SK-N-MC (cell line): Measurements from ENCODE around the gene ZNF500.
A peak's percentile ranks its signal among the peaks of the same experiment; 100 is the strongest.

Experiments used
- DNase-seq: peaks from one replicate; pipeline ENCODE4 v3.0.0-alpha.2; 2011; ENCODE audit warnings: low read depth, low spot score
- H3K27ac ChIP-seq: fragments of 200-600 bp; sonication (generic); 2 replicates; pipeline ENCODE4 v1.5.1; 2016; ENCODE audit warnings: mixed run types
- H3K36me3 ChIP-seq: fragments of 200-600 bp; sonication (generic); 2 replicates; pipeline ENCODE4 v1.6.1; 2017; ENCODE audit warnings: antibody characterized with exemption, low read length, mixed read lengths; ENCODE audit not compliant: insufficient read depth
- H3K4me3 ChIP-seq: fragments of 200-600 bp; sonication (generic); 2 replicates; pipeline ENCODE4 v1.5.1; 2016
- H3K9ac ChIP-seq: fragments of 200-600 bp; sonication (generic); 2 replicates; pipeline ENCODE4 v1.8.0; 2017; ENCODE audit warnings: mixed run types, mixed read lengths; ENCODE audit not compliant: insufficient read length
- H3K9me3 ChIP-seq: fragments of 200-600 bp; sonication (generic); 2 replicates; pipeline ENCODE4 v1.6.1; 2017; ENCODE audit warnings: low read depth, mild to moderate bottlenecking, antibody characterized with exemption, low read length, moderate library complexity, mixed read lengths
- EZH2 ChIP-seq: fragments of 200-600 bp; sonication (generic); IDR thresholded peaks from one replicate; pipeline ENCODE4 v1.6.1; 2017; ENCODE audit warnings: antibody characterized with exemption
- FOXP2 ChIP-seq: optimal IDR thresholded peaks from 2 replicates; pipeline ENCODE3; 2011; ENCODE audit warnings: mild to moderate bottlenecking, moderate library complexity; ENCODE audit not compliant: insufficient read depth; ENCODE audit errors: extremely low read length, control extremely low read depth
- POLR2AphosphoS5 ChIP-seq: IDR thresholded peaks from 2 replicates; pipeline ENCODE4 v1.6.1; 2012; ENCODE audit warnings: mild to moderate bottlenecking, low read depth, low read length, borderline replicate concordance

ZNF500 gene

DNA sequence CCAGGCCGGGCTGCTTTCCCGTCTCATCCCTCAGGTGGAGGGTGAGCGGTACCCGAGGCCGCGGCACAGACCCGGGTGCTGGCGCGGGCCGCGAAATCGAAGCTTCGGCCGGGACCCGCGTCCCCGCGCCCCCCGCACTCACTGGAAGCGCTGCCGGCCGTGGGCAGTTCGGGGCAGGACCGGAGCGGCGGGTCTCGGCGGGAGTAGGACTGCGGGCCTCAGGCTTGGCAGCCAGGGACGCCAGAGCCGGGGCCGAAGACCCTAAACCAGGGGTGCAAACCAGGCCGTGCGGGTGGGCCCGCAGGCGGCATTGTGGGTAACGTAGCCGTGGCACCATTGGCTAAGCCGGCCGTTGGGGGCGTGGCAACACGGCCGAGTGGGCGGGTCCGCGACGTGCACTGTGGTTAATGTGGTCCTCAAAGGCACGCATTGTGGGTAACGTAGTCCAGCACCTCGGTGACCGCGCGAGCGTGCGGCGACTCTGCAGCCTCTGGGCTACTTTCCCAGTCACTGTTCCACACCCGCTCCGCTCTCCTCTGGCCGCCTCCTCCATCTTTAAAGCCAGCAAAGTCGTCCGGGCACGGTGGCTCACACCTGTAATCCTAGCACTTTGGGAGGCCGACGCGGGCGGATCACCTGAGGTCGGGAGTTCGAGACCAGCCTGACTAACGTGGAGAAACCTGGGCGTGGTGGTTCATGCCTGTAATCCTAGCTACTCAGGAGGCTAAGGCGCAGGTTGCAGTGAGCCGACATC is at the start of gene ZNF500:
TSS of gene ZNF500 (minus strand) at position 288 of the 754 bp plus-strand sequence. CDS start 1,184 bp downstream, outside the sequence.
- H3K27ac ChIP-seq = peak within 1 kb of the TSS; percentile 78; the same call in 1 of the 2 replicates
- peak within 1 kb of the TSS; percentile 98 for H3K9ac ChIP-seq
- TF ChIP-seq FOXP2 (peak; percentile 66), EZH2 (no peak), POLR2AphosphoS5 (peak; percentile 82)
- H3K4me3 ChIP-seq = peak within 1 kb of the TSS; percentile 95
- H3K36me3 ChIP-seq = peaks cover 19% of the 10 kb centered on the region; the same call in 1 of the 2 replicates
- DNase-seq = peak; percentile 75
- H3K9me3 ChIP-seq = no peaks in the 10 kb centered on the region

DNA sequence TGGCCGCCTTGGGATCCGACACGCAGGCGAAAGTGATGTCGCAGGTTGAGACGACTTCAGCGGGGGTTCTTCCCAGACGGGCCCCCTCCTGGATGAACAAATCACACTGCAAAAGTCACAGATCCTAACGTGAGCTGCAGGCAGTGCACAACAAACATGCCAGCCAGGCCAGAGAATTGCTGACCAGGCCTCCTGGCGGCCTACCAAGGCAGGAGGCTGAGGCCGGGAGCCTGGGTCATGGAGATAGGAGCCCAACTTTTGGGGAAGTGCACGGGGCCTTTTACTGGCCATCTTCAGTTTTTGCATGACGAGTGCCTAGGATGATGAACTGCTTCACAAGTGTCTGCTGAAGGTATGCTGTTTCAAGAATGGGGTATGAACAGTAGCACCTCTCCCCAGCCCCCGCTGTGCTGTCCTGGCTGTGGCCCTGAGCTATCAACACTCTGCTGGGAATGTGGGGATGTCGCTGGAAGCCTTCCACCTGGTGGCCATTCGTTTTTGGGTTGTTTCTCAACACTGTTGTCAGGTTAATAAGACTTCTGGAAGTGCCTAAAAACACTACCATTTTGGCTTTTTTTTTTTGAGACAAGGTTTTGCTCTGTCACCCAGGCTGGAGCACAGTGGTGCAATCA is 47.7 kb upstream of the ZNF500 start:
- no peak overlapping the region for H3K27ac ChIP-seq
- no peak overlapping the region for H3K9ac ChIP-seq
- no peak for DNase-seq
- TF ChIP-seq FOXP2 = no peak
- no peak for TF ChIP-seq EZH2
- TF ChIP-seq POLR2AphosphoS5 = no peak
- H3K9me3 ChIP-seq = no peaks in the 10 kb centered on the region
- peaks cover 64% of the 10 kb centered on the region for H3K36me3 ChIP-seq
- no peak overlapping the region for H3K4me3 ChIP-seq

DNA sequence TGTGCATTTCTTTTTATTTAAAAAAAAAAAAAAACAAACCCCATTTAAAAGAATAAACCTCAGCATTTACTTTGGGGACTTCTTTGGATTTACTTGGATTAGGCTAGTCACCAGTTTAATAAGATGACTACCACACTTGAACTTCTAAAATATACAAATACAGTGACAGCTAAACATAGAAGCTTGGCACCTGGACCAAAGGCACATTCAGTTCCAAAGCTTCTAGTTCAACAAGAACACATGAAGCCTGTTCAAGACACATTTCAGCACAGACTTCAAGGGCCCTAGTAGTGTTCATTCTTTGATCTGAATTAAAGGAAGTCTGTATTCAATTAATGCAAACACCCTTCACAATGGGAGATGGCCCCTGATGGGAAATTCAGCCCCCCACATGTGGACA is 47.1 kb upstream of the ZNF500 start:
- Histone ChIP-seq H3K36me3 (peaks cover 59% of the 10 kb centered on the region), H3K9me3 (no peaks in the 10 kb centered on the region), H3K27ac (no peak overlapping the region), H3K9ac (no peak overlapping the region), H3K4me3 (no peak overlapping the region)
- TF ChIP-seq POLR2AphosphoS5 (no peak), EZH2 (no peak), FOXP2 (no peak)
- DNase-seq = no peak

DNA sequence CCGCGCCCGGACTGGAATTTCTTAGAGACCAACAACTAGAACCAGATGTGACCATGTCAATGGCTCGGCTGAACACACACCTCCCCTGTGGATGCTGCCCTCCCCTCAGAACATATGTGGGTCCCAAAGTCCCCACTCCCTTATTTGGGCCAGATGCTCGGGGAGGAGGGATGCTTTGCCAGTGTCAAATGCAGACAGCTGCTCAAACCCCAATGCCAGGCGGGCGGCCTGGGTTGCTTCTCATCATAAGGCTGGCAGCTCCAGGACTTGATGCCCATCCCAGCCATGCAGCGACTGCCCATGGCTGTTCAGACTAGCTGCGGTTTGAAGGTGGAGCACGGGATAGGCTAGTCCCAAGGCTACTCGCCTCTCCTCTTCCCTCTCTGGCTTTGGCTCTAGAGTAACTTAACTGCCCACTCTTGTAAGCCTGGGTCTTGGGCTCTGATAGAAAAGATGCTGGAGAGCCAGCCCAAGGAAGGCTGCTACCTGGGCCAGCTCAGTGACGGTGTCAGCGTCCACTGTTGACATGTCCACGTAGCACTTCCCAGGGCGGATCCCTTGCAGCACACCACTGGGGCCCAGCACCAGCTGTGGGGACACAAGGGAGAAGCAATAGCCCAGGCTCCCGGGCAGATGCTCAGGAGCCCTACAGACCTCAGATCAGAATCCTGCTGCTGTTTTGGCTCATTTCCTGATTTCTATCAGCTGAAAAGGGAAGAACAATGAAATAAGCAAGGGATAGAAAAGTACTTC is 46.5 kb upstream of the ZNF500 start:
- no peak overlapping the region for H3K9ac ChIP-seq
- H3K4me3 ChIP-seq = no peak overlapping the region
- no peak for DNase-seq
- TF ChIP-seq FOXP2 (no peak), EZH2 (no peak), POLR2AphosphoS5 (no peak)
- no peak overlapping the region for H3K27ac ChIP-seq
- peaks cover 60% of the 10 kb centered on the region for H3K36me3 ChIP-seq
- no peaks in the 10 kb centered on the region for H3K9me3 ChIP-seq

DNA sequence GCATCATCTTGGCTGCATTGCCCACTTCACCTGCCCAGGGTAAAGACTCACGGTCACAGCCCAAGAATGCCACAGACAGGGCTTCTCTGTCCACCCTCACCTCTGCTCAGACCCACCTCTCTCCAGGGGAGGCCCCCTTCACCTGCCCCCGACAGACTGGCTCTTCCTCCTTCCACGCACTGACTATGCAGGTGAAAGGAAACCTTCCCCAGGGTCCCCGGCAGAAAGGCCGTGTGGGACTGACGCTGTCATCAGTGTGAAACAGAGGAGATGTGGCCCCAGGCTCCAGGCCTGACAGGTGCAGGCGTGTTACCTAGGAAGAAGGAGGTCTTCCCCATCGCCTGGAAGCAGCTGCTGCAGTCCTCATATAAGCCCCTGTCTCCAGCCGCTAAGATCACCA is 44.8 kb upstream of the ZNF500 start:
- H3K36me3 ChIP-seq = peaks cover 64% of the 10 kb centered on the region
- no peak overlapping the region for H3K4me3 ChIP-seq
- H3K27ac ChIP-seq = no peak overlapping the region
- no peak for DNase-seq
- TF ChIP-seq FOXP2 (no peak), EZH2 (no peak), POLR2AphosphoS5 (no peak)
- H3K9me3 ChIP-seq = no peaks in the 10 kb centered on the region
- H3K9ac ChIP-seq = no peak overlapping the region

DNA sequence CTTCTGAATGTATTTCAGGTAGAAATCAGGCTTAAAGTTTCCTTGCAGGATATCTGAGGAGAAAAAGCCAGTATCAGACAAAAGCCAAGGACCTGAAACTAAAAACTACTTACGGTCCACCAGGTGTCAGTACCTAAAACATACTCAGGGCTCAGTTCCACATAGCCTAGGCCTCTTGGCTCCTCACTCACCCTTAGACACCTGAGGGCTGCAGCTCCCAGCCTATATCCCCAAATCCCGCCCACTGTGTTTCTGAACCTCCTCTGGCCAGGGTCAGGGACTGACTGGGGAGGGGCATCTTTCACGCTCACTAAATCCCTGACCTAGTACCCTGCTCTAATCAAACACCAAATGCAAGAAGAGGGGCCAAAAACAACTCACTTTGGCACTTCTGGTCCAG is 44.3 kb upstream of the ZNF500 start:
- H3K36me3 ChIP-seq = peaks cover 62% of the 10 kb centered on the region
- no peak overlapping the region for H3K27ac ChIP-seq
- TF ChIP-seq EZH2 = no peak
- no peak for TF ChIP-seq FOXP2
- no peak for TF ChIP-seq POLR2AphosphoS5
- no peaks in the 10 kb centered on the region for H3K9me3 ChIP-seq
- no peak for DNase-seq
- H3K4me3 ChIP-seq = no peak overlapping the region
- H3K9ac ChIP-seq = no peak overlapping the region

DNA sequence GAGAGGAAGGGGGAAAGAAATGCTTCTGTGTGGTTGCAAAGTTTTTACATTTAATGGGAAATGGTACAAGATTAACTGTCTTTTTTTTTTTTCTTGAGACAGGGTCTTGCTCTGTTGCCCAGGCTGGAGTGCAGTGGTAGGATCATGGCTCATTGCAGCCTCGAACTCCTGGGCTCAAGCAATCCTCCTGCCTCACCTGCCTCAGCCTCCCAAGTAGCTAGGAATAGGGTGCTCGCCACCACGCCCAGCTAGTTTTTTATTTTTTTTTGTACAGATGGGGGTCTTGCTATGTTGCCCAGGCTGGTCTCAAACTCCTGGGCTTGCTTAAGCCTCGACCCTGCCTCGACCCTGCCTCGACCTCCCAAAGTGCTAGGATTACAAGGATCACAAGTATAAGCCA is 39.3 kb upstream of the ZNF500 start:
- Histone ChIP-seq H3K9ac (no peak overlapping the region), H3K4me3 (no peak overlapping the region), H3K9me3 (no peaks in the 10 kb centered on the region), H3K27ac (no peak overlapping the region), H3K36me3 (peaks cover 36% of the 10 kb centered on the region)
- TF ChIP-seq POLR2AphosphoS5 (no peak), FOXP2 (no peak), EZH2 (no peak)
- no peak for DNase-seq

DNA sequence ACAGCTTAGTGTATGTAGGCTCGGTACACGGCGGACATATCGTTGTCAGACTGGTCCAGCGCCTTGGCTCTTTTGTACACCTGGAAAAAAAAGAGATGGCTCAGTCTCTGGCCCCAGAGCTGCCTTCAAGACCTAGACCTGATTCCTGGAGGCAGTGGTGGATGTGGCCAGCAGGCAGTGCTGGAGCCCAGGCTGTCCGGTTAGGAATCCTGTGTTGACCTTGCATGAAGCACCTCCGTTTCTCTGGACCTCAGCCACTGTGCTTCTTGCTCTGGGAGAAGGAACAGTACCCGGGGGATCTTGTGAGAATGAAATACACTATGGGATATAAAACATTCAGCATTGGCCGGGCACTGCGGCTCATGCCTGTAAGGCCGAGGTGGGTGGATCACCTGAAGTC is 38.3 kb upstream of the ZNF500 start:
- H3K27ac ChIP-seq = no peak overlapping the region
- H3K9me3 ChIP-seq = no peaks in the 10 kb centered on the region
- TF ChIP-seq EZH2 (no peak), FOXP2 (no peak), POLR2AphosphoS5 (no peak)
- no peak overlapping the region for H3K9ac ChIP-seq
- DNase-seq = no peak
- peaks cover 31% of the 10 kb centered on the region for H3K36me3 ChIP-seq
- H3K4me3 ChIP-seq = no peak overlapping the region
